ENCODE results near the gene TBL1XR1. TPM values are rescaled to one million over a fixed set of nuclear protein-coding genes. Genes with fewer than 3 reads are reported as not detected.
A peak's percentile ranks its signal among the peaks of the same experiment; 100 is the strongest.

TBL1XR1 gene
- total and polyA plus RNA-seq, 7 experiments from 2014 or later, result 20.8 to 173 (median 107) TPM

DNA sequence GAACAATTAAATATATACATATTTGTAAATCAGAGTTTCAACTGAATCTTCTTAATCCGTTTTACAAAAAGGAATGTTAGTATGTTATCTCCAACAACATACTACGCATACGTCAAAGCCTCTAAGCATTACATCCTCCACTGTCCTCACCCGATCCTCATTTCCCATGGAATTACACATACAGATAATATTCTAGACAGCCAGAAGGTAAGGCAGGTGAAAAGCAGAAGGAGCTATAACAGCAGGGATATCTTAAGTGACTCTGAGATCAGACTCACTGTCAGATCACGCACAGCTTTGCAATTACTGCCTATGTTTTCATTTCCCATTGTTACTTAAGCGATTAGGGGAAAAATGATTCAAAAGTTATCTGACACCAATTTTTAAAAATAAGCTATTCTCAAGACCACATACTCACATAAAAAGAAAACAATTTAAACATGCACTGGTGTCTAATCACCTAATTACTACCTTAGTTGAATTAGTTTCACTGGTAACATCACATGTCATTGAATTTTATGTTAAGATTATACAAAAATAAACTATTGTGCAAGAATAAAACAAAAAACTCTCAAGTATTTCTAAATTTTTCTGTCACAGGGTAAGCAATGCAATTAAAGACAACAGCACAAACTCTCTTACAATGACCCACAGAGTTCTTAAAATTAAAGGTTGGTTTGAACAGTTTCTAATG is 92.8 kb downstream of the TBL1XR1 start:
- CTCF ChIA-PET, result interaction anchor here (0.6 kb wide), 1 partner anchor 272 kb away, joined by 4 read pairs; no protein-coding TSS in a partner anchor
- DNase-seq, result no peak
- peak overlapping the region in 2 of 10 donors; percentile 19 to 34 for H3K4me3 Mint-ChIP-seq

DNA sequence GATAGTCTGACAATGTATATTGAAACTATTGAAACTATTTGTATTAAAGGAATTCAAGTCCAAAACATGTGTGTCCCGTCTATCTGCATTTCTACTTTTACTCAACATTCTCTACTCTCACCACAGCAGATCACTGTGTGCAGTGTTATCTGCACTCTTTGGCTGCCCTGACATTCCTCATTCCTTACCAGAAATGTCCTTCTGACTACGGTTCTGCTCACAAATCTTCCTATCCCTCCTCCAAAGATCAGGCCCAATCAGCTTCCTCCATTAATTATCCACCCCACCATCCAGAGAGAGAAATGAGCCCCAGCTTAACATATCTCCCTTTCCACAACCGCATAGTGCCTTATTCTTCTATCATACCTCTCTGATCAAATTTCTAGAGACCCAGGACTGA is 94.7 kb downstream of the TBL1XR1 start:
- CTCF ChIA-PET, result no interaction called here
- H3K27ac ChIP-seq (ENCODE audit: low read depth, low read length), result no peak overlapping the region
- DNase-seq (no peak), ATAC-seq (no peak)
- intact Hi-C loops (cut with micrococcal nuclease), result loop anchor here in 1 of 2 donors (2.0 kb wide), 1 partner anchor 16 kb away; no protein-coding TSS in a partner anchor
- Mint-ChIP-seq H3K27ac (peak overlapping the region in 6 of 9 donors; percentile 0 to 27 (median 12)), H3K4me1 (peaks cover 24 to 76% (median 51%) of the 10 kb centered on the region in 7 donors), H3K36me3 (peaks cover 0 to 21% (median 10%) of the 10 kb centered on the region in 5 donors), H3K4me3 (peak overlapping the region in 4 of 10 donors; percentile 13 to 59 (median 26)), H3K27me3 (no peaks in the 10 kb centered on the region), H3K9me3 (peaks cover 0 to 3% (median 0%) of the 10 kb centered on the region in 11 donors)
- H3K36me3 ChIP-seq (ENCODE audit: control insufficient read depth in 2 of 3, insufficient read depth in 3 of 3, low read length in 3 of 3), result no peaks in the 10 kb centered on the region
- peaks cover 10 to 15% of the 10 kb centered on the region in 2 donors for H3K4me1 ChIP-seq (ENCODE audit: control insufficient read depth in 2 of 2, insufficient read depth in 2 of 2, low read length in 2 of 2)
- POLR2A ChIA-PET, result no interaction called here
- no peaks in the 10 kb centered on the region for H3K9me3 ChIP-seq (ENCODE audit: control insufficient read depth in 2 of 3, low read length in 3 of 3)
- no peak overlapping the region for H3K4me3 ChIP-seq (ENCODE audit: low read length)
- H3K27me3 ChIP-seq (ENCODE audit: control insufficient read depth in 2 of 2, insufficient read depth in 2 of 2, low read length in 2 of 2), result no peaks in the 10 kb centered on the region

More for the DNA sequence above, 92.8 kb downstream of the TBL1XR1 start:
- Histone ChIP-seq H3K36me3 (ENCODE audit: control insufficient read depth in 2 of 3, insufficient read depth in 3 of 3, low read length in 3 of 3) (no peaks in the 10 kb centered on the region), H3K9me3 (ENCODE audit: control insufficient read depth in 2 of 3, low read length in 3 of 3) (no peaks in the 10 kb centered on the region), H3K27me3 (ENCODE audit: control insufficient read depth in 2 of 2, insufficient read depth in 2 of 2, low read length in 2 of 2) (no peaks in the 10 kb centered on the region), H3K4me1 (ENCODE audit: control insufficient read depth in 2 of 2, insufficient read depth in 2 of 2, low read length in 2 of 2) (peaks cover 8 to 18% of the 10 kb centered on the region in 2 donors), H3K27ac (ENCODE audit: low read depth, low read length) (no peak overlapping the region), H3K4me3 (ENCODE audit: low read length) (no peak overlapping the region)
- peaks cover 0 to 3% (median 0%) of the 10 kb centered on the region in 11 donors for H3K9me3 Mint-ChIP-seq
- intact Hi-C loops (cut with micrococcal nuclease), result no loop called here
- peaks cover 0 to 13% (median 5%) of the 10 kb centered on the region in 5 donors for H3K36me3 Mint-ChIP-seq
- H3K27me3 Mint-ChIP-seq, result no peaks in the 10 kb centered on the region
- POLR2A ChIA-PET, result no interaction called here
- peak overlapping the region in 6 of 9 donors; percentile 8 to 54 (median 29) for H3K27ac Mint-ChIP-seq
- peaks cover 32 to 81% (median 62%) of the 10 kb centered on the region in 7 donors for H3K4me1 Mint-ChIP-seq
- ATAC-seq, result no peak

GRCh38 chr3:177098551-177098950 is 98.7 kb downstream of the TBL1XR1 start:
- peaks cover 3 to 6% of the 10 kb centered on the region in 2 donors for H3K4me1 ChIP-seq (ENCODE audit: control insufficient read depth in 2 of 2, insufficient read depth in 2 of 2, low read length in 2 of 2)
- no peak overlapping the region for H3K27ac ChIP-seq (ENCODE audit: low read depth, low read length)
- Mint-ChIP-seq H3K4me3 (no peak overlapping the region), H3K4me1 (peaks cover 14 to 65% (median 33%) of the 10 kb centered on the region in 7 donors), H3K36me3 (peaks cover 10 to 45% (median 42%) of the 10 kb centered on the region in 5 donors), H3K27me3 (no peaks in the 10 kb centered on the region), H3K9me3 (peaks cover 0 to 31% (median 14%) of the 10 kb centered on the region in 11 donors), H3K27ac (peak overlapping the region in 3 of 9 donors; percentile 8 to 51 (median 43))
- CTCF ChIA-PET, result no interaction called here
- H3K36me3 ChIP-seq (ENCODE audit: control insufficient read depth in 2 of 3, insufficient read depth in 3 of 3, low read length in 3 of 3), result no peaks in the 10 kb centered on the region
- intact Hi-C loops (cut with micrococcal nuclease), result no loop called here
- ATAC-seq (no peak), DNase-seq (no peak)
- POLR2A ChIA-PET, result no interaction called here
- no peaks in the 10 kb centered on the region for H3K27me3 ChIP-seq (ENCODE audit: control insufficient read depth in 2 of 2, insufficient read depth in 2 of 2, low read length in 2 of 2)
- no peak overlapping the region for H3K4me3 ChIP-seq (ENCODE audit: low read length)
- H3K9me3 ChIP-seq (ENCODE audit: control insufficient read depth in 2 of 3, low read length in 3 of 3), result peaks cover 0 to 4% (median 0%) of the 10 kb centered on the region in 3 experiments

- Histone ChIP-seq H3K27ac (ENCODE audit: low read depth, low read length) (no peak overlapping the region), H3K27me3 (ENCODE audit: control insufficient read depth in 2 of 2, insufficient read depth in 2 of 2, low read length in 2 of 2) (no peaks in the 10 kb centered on the region), H3K4me3 (ENCODE audit: low read length) (no peak overlapping the region), H3K36me3 (ENCODE audit: control insufficient read depth in 2 of 3, insufficient read depth in 3 of 3, low read length in 3 of 3) (no peaks in the 10 kb centered on the region), H3K9me3 (ENCODE audit: control insufficient read depth in 2 of 3, low read length in 3 of 3) (peaks cover 0 to 6% (median 0%) of the 10 kb centered on the region in 3 experiments), H3K4me1 (ENCODE audit: control insufficient read depth in 2 of 2, insufficient read depth in 2 of 2, low read length in 2 of 2) (peaks cover 0 to 6% of the 10 kb centered on the region in 2 donors)
- intact Hi-C loops (cut with micrococcal nuclease), result no loop called here
- Mint-ChIP-seq H3K36me3 (peaks cover 20 to 59% (median 57%) of the 10 kb centered on the region in 5 donors), H3K27ac (peak overlapping the region in 7 of 9 donors; percentile 4 to 78 (median 15)), H3K27me3 (no peaks in the 10 kb centered on the region), H3K4me1 (peaks cover 8 to 58% (median 26%) of the 10 kb centered on the region in 7 donors), H3K9me3 (peaks cover 0 to 51% (median 28%) of the 10 kb centered on the region in 11 donors), H3K4me3 (peak overlapping the region in 3 of 10 donors; percentile 14 to 52 (median 49))
- ChIA-PET POLR2A (interaction anchor here (0.7 kb wide), 1 partner anchor 440 kb away, joined by 3 read pairs; no protein-coding TSS in a partner anchor), CTCF (no interaction called here)
- DNase-seq, result no peak
- ATAC-seq, result no peak
Measured at GRCh38 chr3:177096615-177097014, 100.7 kb downstream of the TBL1XR1 start.

DNA sequence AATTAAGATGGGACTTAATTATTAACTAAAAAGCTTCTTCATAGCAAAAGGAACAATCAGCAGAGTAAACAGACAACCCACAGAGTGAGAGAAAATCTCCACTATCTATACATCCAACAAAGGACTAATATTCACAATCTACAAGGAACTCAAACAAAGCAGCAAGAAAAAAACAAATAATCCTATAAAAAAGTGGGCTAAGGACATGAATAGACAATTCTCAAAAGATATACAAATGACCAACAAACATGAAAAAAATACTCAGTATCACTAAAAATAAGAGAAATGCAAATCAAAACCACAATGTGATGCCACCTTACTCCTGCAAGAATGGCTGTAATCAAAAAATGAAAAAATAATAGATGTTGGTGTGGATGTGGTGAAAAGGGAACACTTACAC is 103.3 kb downstream of the TBL1XR1 start:
- POLR2A ChIA-PET, result interaction anchor here (0.6 kb wide), 1 partner anchor 28 kb away, joined by 3 read pairs; no protein-coding TSS in a partner anchor
- H3K27ac Mint-ChIP-seq, result no peak overlapping the region

GRCh38 chr3:177089901-177090300 is 107.4 kb downstream of the TBL1XR1 start:
- H3K27me3 Mint-ChIP-seq, result no peaks in the 10 kb centered on the region
- ATAC-seq (no peak), DNase-seq (no peak)
- H3K27ac ChIP-seq (ENCODE audit: low read depth, low read length), result no peak overlapping the region
- peaks cover 0 to 8% (median 0%) of the 10 kb centered on the region in 3 experiments for H3K9me3 ChIP-seq (ENCODE audit: control insufficient read depth in 2 of 3, low read length in 3 of 3)
- ChIA-PET POLR2A (no interaction called here), CTCF (no interaction called here)
- H3K4me1 Mint-ChIP-seq, result peaks cover 25 to 78% (median 62%) of the 10 kb centered on the region in 7 donors
- H3K4me3 ChIP-seq (ENCODE audit: low read length), result no peak overlapping the region
- no peaks in the 10 kb centered on the region for H3K36me3 ChIP-seq (ENCODE audit: control insufficient read depth in 2 of 3, insufficient read depth in 3 of 3, low read length in 3 of 3)
- H3K27ac Mint-ChIP-seq, result peak overlapping the region in 3 of 9 donors; percentile 9 to 19 (median 12)
- peaks cover 3 to 42% (median 23%) of the 10 kb centered on the region in 11 donors for H3K9me3 Mint-ChIP-seq
- intact Hi-C loops (cut with micrococcal nuclease), result no loop called here
- H3K4me3 Mint-ChIP-seq, result peak overlapping the region in 2 of 10 donors; percentile 8 to 18
- peaks cover 0 to 14% of the 10 kb centered on the region in 2 donors for H3K4me1 ChIP-seq (ENCODE audit: control insufficient read depth in 2 of 2, insufficient read depth in 2 of 2, low read length in 2 of 2)
- H3K27me3 ChIP-seq (ENCODE audit: control insufficient read depth in 2 of 2, insufficient read depth in 2 of 2, low read length in 2 of 2), result no peaks in the 10 kb centered on the region
- peaks cover 14 to 62% (median 53%) of the 10 kb centered on the region in 5 donors for H3K36me3 Mint-ChIP-seq

More for the DNA sequence above, 103.3 kb downstream of the TBL1XR1 start:
- peaks cover 21 to 62% (median 38%) of the 10 kb centered on the region in 7 donors for H3K4me1 Mint-ChIP-seq
- intact Hi-C loops (cut with micrococcal nuclease), result no loop called here
- CTCF ChIA-PET, result no interaction called here
- no peaks in the 10 kb centered on the region for H3K27me3 Mint-ChIP-seq
- peaks cover 4 to 60% (median 32%) of the 10 kb centered on the region in 11 donors for H3K9me3 Mint-ChIP-seq
- H3K9me3 ChIP-seq (ENCODE audit: control insufficient read depth in 2 of 3, low read length in 3 of 3), result peaks cover 0 to 8% (median 0%) of the 10 kb centered on the region in 3 experiments
- no peak overlapping the region for H3K4me3 ChIP-seq (ENCODE audit: low read length)
- DNase-seq, result no peak
- ATAC-seq, result no peak
- H3K27ac ChIP-seq (ENCODE audit: low read depth, low read length), result no peak overlapping the region
- H3K36me3 ChIP-seq (ENCODE audit: control insufficient read depth in 2 of 3, insufficient read depth in 3 of 3, low read length in 3 of 3), result no peaks in the 10 kb centered on the region
- peaks cover 20 to 75% (median 69%) of the 10 kb centered on the region in 5 donors for H3K36me3 Mint-ChIP-seq
- H3K27me3 ChIP-seq (ENCODE audit: control insufficient read depth in 2 of 2, insufficient read depth in 2 of 2, low read length in 2 of 2), result no peaks in the 10 kb centered on the region
- H3K4me3 Mint-ChIP-seq, result peak overlapping the region in 2 of 10 donors; percentile 8 to 17
- H3K4me1 ChIP-seq (ENCODE audit: control insufficient read depth in 2 of 2, insufficient read depth in 2 of 2, low read length in 2 of 2), result peaks cover 0 to 6% of the 10 kb centered on the region in 2 donors

Data from naive thymus-derived CD4-positive, alpha-beta T cell (primary cell).